Prostate gland (tissue), 2 donors: ENCODE results near the gene ZSCAN30.

Experiments
- POLR2A ChIP-seq: fragments of 450-650 bp; IDR thresholded peaks from one replicate; pipeline ENCODE4 v1.6.1; 2016; ENCODE audit warnings: antibody characterized with exemption, mild to moderate bottlenecking
- TF ChIP-seq, protein P1 (sequence below), 4 experiments: fragments of 200-600 bp in 2 of 4; fragments of 450-650 bp in 2 of 4; sonication (generic) in 2 of 4; IDR thresholded peaks; 1 replicate in 3 of 4; 2 replicates in 1 of 4; pipeline ENCODE4 v1.5.1; 2016 to 2019; ENCODE audit warnings: antibody characterized with exemption in 4 of 4, mild to moderate bottlenecking in 2 of 4, moderate library complexity in 2 of 4

DNA sequence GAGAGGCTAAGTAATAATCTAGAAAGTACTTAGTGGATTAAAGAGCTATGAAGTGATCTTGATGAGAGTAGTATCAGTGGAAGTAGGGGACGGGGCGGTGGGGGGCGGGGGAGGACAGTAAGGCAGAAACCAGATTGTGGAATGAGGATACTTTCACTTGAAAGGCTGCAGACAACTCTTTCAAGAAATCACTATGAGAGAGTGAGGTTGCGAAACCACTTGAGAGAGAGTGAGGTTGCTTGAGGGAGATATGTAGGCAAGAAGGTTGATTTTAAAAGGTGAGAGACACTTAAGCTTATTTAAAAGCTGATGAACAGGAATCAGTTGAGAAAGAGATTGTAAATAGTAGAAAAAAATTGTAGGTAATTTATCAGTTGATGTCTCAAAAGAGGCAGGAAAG, 45.4 kb downstream of the ZSCAN30 start:
- TF ChIP-seq, protein P1, sequence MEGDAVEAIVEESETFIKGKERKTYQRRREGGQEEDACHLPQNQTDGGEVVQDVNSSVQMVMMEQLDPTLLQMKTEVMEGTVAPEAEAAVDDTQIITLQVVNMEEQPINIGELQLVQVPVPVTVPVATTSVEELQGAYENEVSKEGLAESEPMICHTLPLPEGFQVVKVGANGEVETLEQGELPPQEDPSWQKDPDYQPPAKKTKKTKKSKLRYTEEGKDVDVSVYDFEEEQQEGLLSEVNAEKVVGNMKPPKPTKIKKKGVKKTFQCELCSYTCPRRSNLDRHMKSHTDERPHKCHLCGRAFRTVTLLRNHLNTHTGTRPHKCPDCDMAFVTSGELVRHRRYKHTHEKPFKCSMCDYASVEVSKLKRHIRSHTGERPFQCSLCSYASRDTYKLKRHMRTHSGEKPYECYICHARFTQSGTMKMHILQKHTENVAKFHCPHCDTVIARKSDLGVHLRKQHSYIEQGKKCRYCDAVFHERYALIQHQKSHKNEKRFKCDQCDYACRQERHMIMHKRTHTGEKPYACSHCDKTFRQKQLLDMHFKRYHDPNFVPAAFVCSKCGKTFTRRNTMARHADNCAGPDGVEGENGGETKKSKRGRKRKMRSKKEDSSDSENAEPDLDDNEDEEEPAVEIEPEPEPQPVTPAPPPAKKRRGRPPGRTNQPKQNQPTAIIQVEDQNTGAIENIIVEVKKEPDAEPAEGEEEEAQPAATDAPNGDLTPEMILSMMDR (IDR thresholded peaks at IDR 0.05): no peak
- no peak for TF ChIP-seq POLR2A
